Measurements from ENCODE around the gene CENPK. TPM values are rescaled to one million over a fixed set of nuclear protein-coding genes. Genes with fewer than 3 reads are reported as not detected.

CENPK gene
- polyA plus RNA-seq, 1 of the 3 experiments (the other 2 are of a cell fraction), result 5.4 TPM

Small RNA genes lying within 50 kb of the gene (small RNA-seq; reads per million reads assigned to genes)
- gene RNU6-540P, result 0 reads per million in 7 experiments

Other genes starting within 250 kb of the CENPK start
- gene ADAMTS6, start 81.2 kb downstream of the CENPK start, polyA plus RNA-seq (2012; rRNA removed), result 15.0 and 25.8 TPM in 2 replicates
- gene PPWD1, start 128 bp upstream of the CENPK start, polyA plus RNA-seq (2012; rRNA removed), result 6.0 and 6.9 TPM in 2 replicates
- gene TRIM23, start 61.2 kb upstream of the CENPK start, polyA plus RNA-seq (2012; rRNA removed), result 5.3 and 5.6 TPM in 2 replicates
- 2.4 and 3.8 TPM in 2 replicates for gene SHLD3, start 61.9 kb upstream of the CENPK start, polyA plus RNA-seq (2012; rRNA removed)
- 10.7 and 18.2 TPM in 2 replicates for gene TRAPPC13, start 61.9 kb upstream of the CENPK start, polyA plus RNA-seq (2012; rRNA removed)
- gene SGTB, start 158.9 kb upstream of the CENPK start, polyA plus RNA-seq (2012; rRNA removed), result 3.5 and 4.9 TPM in 2 replicates
- 17.1 and 20.0 TPM in 2 replicates for gene NLN, start 159.0 kb upstream of the CENPK start, polyA plus RNA-seq (2012; rRNA removed)

Measured in SK-N-SH (cell line).